GM21447 (cell line): ENCODE results near the gene SSRP1.
"Not testable (repeated sequence)": the region's sequence is repeated elsewhere in the genome, so short reads cannot be mapped to it uniquely, and the experiment has no call there.

ENCODE experiments used
- ATAC-seq: cut with Tn5 transposase; IDR thresholded peaks from one replicate; pipeline ENCODE4 v1.9.1; 2021; ENCODE audit not compliant: unreplicated experiment

SSRP1 gene

DNA sequence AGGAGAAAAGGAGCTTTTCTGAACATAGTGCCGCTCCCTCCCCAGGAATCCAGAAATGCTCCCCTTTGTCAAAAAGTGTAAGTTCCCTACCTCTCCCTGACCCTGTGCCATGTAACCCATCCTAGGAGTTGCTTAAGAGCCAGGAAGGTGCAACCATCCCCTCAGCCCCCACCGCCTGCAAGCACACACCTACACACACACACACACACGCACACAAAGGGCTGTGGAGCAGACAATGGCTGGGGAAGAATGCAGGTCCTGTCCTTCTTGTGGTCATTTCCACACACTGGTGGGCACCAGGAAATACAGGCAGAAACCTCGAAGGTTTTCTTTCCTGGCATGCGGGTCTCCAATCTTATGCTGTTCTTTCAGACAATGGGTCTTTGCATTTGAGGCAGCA lies 3.6 kb upstream of the SSRP1 start:
- ATAC-seq = no peak

GRCh38 chr11:57338142-57338541 lies 2.5 kb upstream of the SSRP1 start, which contains the start of gene P2RX3:
P2RX3 (plus strand) TSS chr11:57338352; CDS start chr11:57338551, 199 bp downstream.
- ATAC-seq = no peak

DNA sequence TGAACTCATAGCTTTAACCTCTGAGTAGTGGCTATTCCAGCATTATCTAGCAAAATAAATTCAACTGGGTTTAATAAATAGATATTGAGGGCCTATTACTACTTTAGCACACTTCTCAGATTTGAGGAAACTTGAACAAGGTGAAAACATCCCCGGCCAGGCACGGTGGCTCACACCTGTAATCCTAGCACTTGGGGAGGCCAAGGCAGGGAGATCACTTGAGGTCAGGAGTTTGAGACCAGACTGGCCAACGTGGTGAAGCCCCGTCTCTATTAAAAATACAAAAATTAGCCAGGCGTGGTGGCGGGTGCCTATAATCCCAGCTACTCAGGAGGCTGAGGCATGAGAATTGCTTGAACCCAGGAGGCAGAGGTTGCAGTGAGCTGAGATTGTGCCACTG lies 1.2 kb upstream of the SSRP1 start:
- ATAC-seq = not testable (repeated sequence)

GRCh38 chr11:57336111-57336666 lies 497 bp upstream of the SSRP1 start:
- no peak for ATAC-seq

DNA sequence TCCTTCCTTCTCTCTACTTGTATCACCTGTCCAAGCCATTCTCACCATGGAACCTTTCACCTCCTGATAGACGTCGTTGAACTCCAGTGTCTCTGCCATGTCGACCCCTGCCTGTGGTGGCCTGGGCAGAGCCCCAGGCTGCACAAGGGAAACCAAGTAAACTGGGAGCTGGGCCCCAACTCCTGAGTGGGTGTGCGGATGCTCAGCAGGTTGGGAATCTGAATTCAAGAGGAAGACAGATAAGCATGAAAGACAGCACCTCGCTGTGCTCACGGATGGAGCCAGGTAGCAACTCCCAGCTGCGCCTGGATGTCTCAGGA lies 709 bp downstream of the SSRP1 start:
- ATAC-seq = peak; percentile 13

- ATAC-seq = no peak
These were observed 2.8 kb downstream of the SSRP1 start for GRCh38 chr11:57332694-57333440.

- ATAC-seq = no peak
These were observed 4.0 kb downstream of the SSRP1 start for GRCh38 chr11:57331720-57332119.

- no peak for ATAC-seq
These were observed 5.7 kb downstream of the SSRP1 start for GRCh38 chr11:57330029-57330428.

GRCh38 chr11:57327721-57328120 lies 8.0 kb downstream of the SSRP1 start:
- no peak for ATAC-seq

DNA sequence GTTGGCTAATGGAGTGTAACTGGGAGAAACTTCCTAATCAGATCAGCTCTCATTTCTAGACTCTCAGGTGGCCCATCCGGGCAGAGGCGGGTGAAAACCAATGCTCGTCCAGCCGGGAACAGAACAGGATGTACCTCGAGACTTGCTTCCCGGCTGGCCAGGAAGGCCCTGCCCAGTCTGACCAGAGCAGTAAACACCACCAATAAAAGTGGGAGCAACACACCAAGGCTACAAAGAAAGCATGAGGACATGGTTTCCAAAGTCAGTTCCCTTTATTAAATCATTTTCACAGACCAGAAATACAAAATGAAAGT lies 10.0 kb downstream of the SSRP1 start:
- peak; percentile 3 for ATAC-seq

- ATAC-seq = peak; percentile 82
These were observed 10.6 kb downstream of the SSRP1 start, which contains the start of gene TNKS1BP1 for GRCh38 chr11:57324886-57325734. TNKS1BP1 (minus strand) TSS chr11:57324952; CDS start chr11:57321885, 3,067 bp downstream.

DNA sequence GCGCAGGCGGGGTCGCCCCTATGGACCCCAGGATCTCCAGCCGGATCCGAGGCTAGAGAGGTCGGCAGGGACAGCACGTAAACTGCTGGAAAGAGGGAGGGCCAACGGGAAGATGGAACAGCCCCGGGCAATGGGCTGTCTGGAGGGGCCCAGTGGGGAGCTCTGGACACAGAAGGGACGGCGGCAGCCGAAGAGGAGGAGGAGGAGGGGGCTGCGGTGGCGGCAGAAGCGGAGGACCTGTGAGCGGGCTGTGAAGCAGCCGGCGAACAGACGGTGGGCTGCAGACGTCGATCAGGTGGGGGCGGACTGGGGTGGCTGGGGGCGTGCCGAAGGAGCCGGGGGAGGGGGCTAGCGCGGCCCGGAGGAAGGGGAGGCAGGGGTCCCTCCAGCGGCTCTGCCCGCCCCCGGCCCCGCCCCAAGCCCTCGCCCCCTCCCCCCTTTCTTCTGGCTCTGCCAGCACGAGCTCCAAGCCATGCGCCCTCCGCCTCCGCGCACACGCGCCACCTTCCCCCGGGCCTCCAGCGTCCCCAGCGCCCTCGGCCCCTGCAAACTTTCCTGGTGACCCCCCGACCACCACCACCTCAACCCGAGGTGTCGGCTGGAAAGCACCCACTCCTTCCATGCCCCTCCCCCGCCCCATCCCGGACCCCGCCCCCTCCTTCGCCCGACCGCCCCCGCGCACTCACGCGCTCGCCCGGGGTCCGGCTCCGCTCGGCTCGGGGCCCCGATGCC lies 11.4 kb downstream of the SSRP1 start:
- ATAC-seq = no peak

- ATAC-seq = no peak
These were observed 11.9 kb downstream of the SSRP1 start for GRCh38 chr11:57323855-57324153.

DNA sequence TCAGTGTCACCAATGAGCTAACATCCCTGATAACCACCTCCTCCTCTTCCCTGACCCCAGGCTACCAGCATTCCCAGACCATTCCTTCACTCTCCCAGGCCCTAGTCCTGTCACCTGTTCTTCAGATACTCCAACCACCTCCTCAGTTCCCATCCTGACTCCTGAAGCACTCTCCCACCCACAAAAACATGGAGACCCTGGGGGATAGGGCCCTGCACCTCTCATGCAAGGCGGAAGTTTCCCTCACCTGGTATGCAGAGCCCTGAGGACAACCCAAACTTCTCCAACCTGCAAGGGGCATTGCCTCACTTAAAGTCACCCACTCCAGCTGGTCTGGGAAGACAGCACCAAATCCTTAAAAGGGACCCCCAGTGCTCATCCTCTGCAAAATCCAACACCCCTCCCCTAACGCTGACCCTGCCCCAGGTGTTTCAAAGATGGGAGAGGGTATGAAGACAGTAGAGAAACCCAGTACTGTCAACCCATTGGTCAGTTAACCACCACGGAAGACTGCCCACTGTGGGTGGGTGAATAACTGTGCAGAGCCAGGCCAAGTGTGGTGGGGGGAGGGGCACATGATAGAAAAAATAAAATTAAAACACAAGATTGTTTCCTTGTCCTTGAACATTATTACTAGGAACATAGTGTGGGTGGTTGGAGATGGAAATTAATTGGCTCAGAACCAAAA lies 12.4 kb downstream of the SSRP1 start:
- no peak for ATAC-seq

GRCh38 chr11:57322256-57323166 lies 13.2 kb downstream of the SSRP1 start:
- ATAC-seq = no peak

DNA sequence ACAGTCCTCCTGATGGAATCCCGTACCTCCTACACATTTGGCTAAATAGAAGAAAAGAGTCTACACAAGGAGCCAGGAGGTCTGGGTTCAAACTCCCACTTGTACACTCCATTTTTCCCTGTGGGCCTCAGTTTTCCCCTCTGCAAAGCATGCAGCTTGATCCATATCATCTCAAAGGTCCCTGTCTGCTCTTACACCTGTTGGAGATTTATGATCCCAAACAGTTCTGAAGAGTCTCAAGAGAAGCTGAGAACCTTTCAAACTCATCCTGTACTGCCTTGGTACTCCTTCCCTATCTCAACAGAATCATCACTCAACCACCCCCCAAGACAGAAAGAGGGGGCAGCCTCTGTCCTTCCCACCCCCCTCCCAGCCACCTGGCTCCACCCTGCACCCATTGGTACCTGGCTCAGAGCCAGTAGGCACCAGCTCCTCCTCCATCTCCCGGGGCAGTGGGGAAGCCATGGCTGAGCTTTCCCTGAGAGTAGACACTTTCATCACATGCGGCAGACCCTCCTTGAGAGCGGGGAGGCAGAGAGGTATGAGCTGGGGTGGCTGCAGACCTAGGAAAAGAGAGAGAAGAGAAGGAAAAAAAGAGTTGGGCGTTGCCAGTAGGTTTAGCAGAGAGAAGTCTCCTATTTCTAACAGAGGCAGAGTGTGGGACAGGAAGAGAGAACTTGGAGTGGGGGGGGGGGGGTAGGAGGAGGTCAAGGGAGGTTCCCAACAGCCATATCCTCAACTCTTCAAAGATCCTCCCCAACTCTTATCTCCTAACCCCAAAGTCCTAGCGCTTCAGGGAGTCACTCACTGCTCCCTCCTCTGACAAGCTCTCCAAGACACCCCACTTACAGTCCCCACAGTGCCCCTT lies 14.1 kb downstream of the SSRP1 start:
- no peak for ATAC-seq

DNA sequence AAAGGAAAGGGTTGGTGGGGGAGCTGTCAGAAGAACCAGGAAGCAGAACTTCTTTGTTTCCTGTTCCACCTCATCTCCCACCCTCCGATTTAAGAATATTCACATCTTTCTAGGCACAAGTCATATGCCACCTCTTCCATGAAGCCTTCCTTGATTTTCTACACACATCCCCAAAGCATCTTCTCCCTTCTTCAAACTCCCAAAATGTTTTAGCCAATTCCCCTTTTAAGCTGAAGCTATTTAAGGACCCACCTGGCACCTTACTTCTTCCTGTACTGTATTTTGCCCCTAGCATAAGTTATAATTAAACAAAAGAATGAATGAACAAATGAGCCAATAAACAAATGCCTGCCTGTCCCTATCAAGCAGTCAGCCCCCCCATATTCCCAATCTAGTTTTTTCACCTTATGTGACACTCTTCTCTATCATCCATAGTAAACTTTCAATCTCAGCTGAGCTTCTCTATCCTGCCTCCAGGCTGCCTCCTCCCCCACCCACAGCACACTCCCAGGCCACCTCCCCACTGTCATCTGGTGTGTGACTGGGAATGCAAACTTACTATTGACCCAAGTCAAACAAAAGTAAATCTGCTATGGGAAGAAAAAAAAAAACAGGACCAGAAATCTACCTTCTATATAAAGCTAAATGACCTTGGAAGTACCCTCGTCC lies 14.8 kb downstream of the SSRP1 start:
- no peak for ATAC-seq

GRCh38 chr11:57320067-57320718 lies 15.5 kb downstream of the SSRP1 start:
- ATAC-seq = no peak
